ENCODE data around the gene NCOA7. TPM values are rescaled to one million over a fixed set of nuclear protein-coding genes. Genes with fewer than 3 reads are reported as not detected.

Gene NCOA7
- polyA plus RNA-seq, 1 of the 3 experiments (the other 2 are of a cell fraction), result 16.3 TPM

- ChIA-PET POLR2A (interaction anchor here (0.8 to 1.0 kb wide), 2 partner anchors 13 to 67 kb away, joined by 3 read pairs; partner anchors contain the start of gene NCOA7), CTCF (interaction anchor here (0.7 to 1.4 kb wide), 4 partner anchors 18 to 99 kb away, joined by 3 to 6 read pairs (median 4); partner anchors contain the start of gene NCOA7)
- TF ChIP-seq ZBTB33 (IDR thresholded peaks at IDR 0.05; ENCODE audit: borderline replicate concordance, low read depth) (no peak), REST (IDR thresholded peaks at IDR 0.05; ENCODE audit: low read depth, low read length) (no peak), PBX3 (IDR thresholded peaks at IDR 0.05) (no peak), TAF1 (IDR thresholded peaks at IDR 0.05; ENCODE audit: borderline replicate concordance, low read depth, low read length) (no peak), RXRA (IDR thresholded peaks at IDR 0.05; ENCODE audit: borderline replicate concordance, low read depth) (no peak), RFX5 (IDR thresholded peaks at IDR 0.05; ENCODE audit: low read length) (no peak), POLR2AphosphoS5 (IDR thresholded peaks at IDR 0.05; ENCODE audit: low read depth, low read length) (no peak), CHD2 (IDR thresholded peaks at IDR 0.05; ENCODE audit: low read length, partially characterized antibody) (no peak), NRF1 (IDR thresholded peaks at IDR 0.05; ENCODE audit: low read depth, low read length) (no peak), ELF1 (IDR thresholded peaks at IDR 0.05) (no peak), USF2 (IDR thresholded peaks at IDR 0.05; ENCODE audit: borderline replicate concordance, low read depth, low read length) (no peak), GABPA (IDR thresholded peaks at IDR 0.05; ENCODE audit: low read depth) (no peak)
These were observed 67.1 kb downstream of the NCOA7 start for GRCh38 chr6:125857846-125858245.

More at GRCh38 chr6:125857846-125858245, 67.1 kb downstream of the NCOA7 start:
- 91% methylated on average over 6 of the region's 6 CpGs for WGBS (ENCODE audit: low lambda C conversion rate)
- Histone ChIP-seq H3K4me3 (ENCODE audit: low read depth in 2 of 2, low read length in 1 of 2) (no peak overlapping the region), H3K4me2 (no peak overlapping the region), H3K9ac (no peak overlapping the region), H3K36me3 (replicated peaks in 1 of 2; ENCODE audit: control insufficient read depth in 1 of 2, insufficient read depth in 2 of 2, low read length in 1 of 2) (peaks cover 0 to 10% of the 10 kb centered on the region in 2 experiments), H4K20me1 (ENCODE audit: insufficient read depth) (no peaks in the 10 kb centered on the region), H3K27me3 (ENCODE audit: insufficient read depth) (no peaks in the 10 kb centered on the region), H3F3A (replicated peaks; ENCODE audit: insufficient read depth) (no peaks in the 10 kb centered on the region), H3K79me2 (ENCODE audit: insufficient read depth) (peaks cover 1% of the 10 kb centered on the region; the same call in 1 of the 2 replicates), H3K27ac (ENCODE audit: low read depth in 2 of 2, low read length in 1 of 2) (no peak overlapping the region), H2AFZ (ENCODE audit: low read depth) (no peak overlapping the region), H3K4me1 (ENCODE audit: control insufficient read depth in 1 of 2, insufficient read depth in 2 of 2, low read depth in 1 of 2, low read length in 1 of 2) (no peaks in the 10 kb centered on the region; a peak in 2 of 4 replicates), H3K9me2 (no peaks in the 10 kb centered on the region), H3K9me3 (no peaks in the 10 kb centered on the region)
- no peak for DNase-seq

Measured in SK-N-SH (cell line).